Trophoblast cell (in vitro differentiated cells and primary cell): ENCODE results near the gene TOX4.

Experiments
- DNase-seq, 2 donors: peaks; one replicate each; pipeline ENCODE4 v3.0.0-alpha.2; 2016
- H2AFZ ChIP-seq: 2 replicates; pipeline ENCODE4 v1.6.1; 2013; ENCODE audit warnings: low read length, moderate library complexity, mild to moderate bottlenecking; ENCODE audit not compliant: insufficient read depth, poor library complexity
- H2AK5ac ChIP-seq: 2 replicates; pipeline ENCODE4 v1.6.1; 2013; ENCODE audit warnings: mild to moderate bottlenecking, low read length
- H2BK120ac ChIP-seq: 2 replicates; pipeline ENCODE4 v1.6.1; 2013; ENCODE audit warnings: low read length, mild to moderate bottlenecking, moderate library complexity; ENCODE audit not compliant: insufficient read depth, poor library complexity
- H2BK12ac ChIP-seq: 2 replicates; pipeline ENCODE4 v1.6.1; 2013; ENCODE audit warnings: mild to moderate bottlenecking, low read length, moderate library complexity
- H2BK5ac ChIP-seq: 2 replicates; pipeline ENCODE4 v1.6.1; 2013; ENCODE audit warnings: low read length, low read depth, moderate library complexity, mild to moderate bottlenecking; ENCODE audit not compliant: poor library complexity
- H3K14ac ChIP-seq: 2 replicates; pipeline ENCODE4 v1.6.1; 2013; ENCODE audit warnings: mild to moderate bottlenecking, low read length
- H3K18ac ChIP-seq: 2 replicates; pipeline ENCODE4 v1.6.1; 2013; ENCODE audit warnings: mild to moderate bottlenecking, low read length
- H3K23ac ChIP-seq: 2 replicates; pipeline ENCODE4 v1.6.1; 2013; ENCODE audit warnings: low read length
- H3K27ac ChIP-seq: 2 replicates; pipeline ENCODE4 v1.5.1; 2013; ENCODE audit warnings: low read depth, mild to moderate bottlenecking, inconsistent platforms, low read length, moderate library complexity
- H3K27me3 ChIP-seq: 2 replicates; pipeline ENCODE4 v1.6.1; 2013; ENCODE audit warnings: inconsistent platforms, mild to moderate bottlenecking, low read length, moderate library complexity; ENCODE audit not compliant: insufficient read depth
- H3K36me3 ChIP-seq, 2 experiments: 1 replicate in 1 of 2; 2 replicates in 1 of 2; pipeline ENCODE4 v1.6.1; 2013; ENCODE audit warnings: low read length in 2 of 2, mild to moderate bottlenecking in 2 of 2, moderate library complexity in 1 of 2; ENCODE audit not compliant: insufficient read depth in 2 of 2, control insufficient read depth in 1 of 2
- H3K4ac ChIP-seq: 2 replicates; pipeline ENCODE4 v1.6.1; 2013; ENCODE audit warnings: low read depth, mild to moderate bottlenecking, low read length, moderate library complexity
- H3K4me1 ChIP-seq, 2 experiments: 1 replicate in 1 of 2; 2 replicates in 1 of 2; pipeline ENCODE4 v1.6.1; 2013; ENCODE audit warnings: low read length in 2 of 2, mild to moderate bottlenecking in 2 of 2, moderate library complexity in 1 of 2; ENCODE audit not compliant: insufficient read depth in 2 of 2, control insufficient read depth in 1 of 2
- H3K4me2 ChIP-seq: 2 replicates; pipeline ENCODE4 v1.6.1; 2013; ENCODE audit warnings: inconsistent platforms, mild to moderate bottlenecking, low read length, moderate library complexity
- H3K4me3 ChIP-seq: 2 replicates; pipeline ENCODE4 v1.5.1; 2013; ENCODE audit warnings: mild to moderate bottlenecking, low read depth, low read length, inconsistent platforms
- H3K79me1 ChIP-seq: one replicate; pipeline ENCODE4 v1.6.1; 2013; ENCODE audit warnings: low read length
- H3K79me2 ChIP-seq: 2 replicates; pipeline ENCODE4 v1.6.1; 2013; ENCODE audit warnings: low read length, mild to moderate bottlenecking; ENCODE audit not compliant: control insufficient read depth, insufficient read depth, poor library complexity
- H3K9ac ChIP-seq: 2 replicates; pipeline ENCODE4 v1.6.1; 2013; ENCODE audit warnings: mild to moderate bottlenecking, low read length
- H3K9me3 ChIP-seq: 2 replicates; pipeline ENCODE4 v1.6.1; 2013; ENCODE audit warnings: low read depth, mild to moderate bottlenecking, control low read depth, inconsistent platforms, low read length; ENCODE audit not compliant: insufficient read depth
- H4K12ac ChIP-seq: 2 replicates; pipeline ENCODE4 v1.6.1; 2013; ENCODE audit warnings: low read depth, mild to moderate bottlenecking, low read length, moderate library complexity
- H4K8ac ChIP-seq: 2 replicates; pipeline ENCODE4 v1.6.1; 2013; ENCODE audit warnings: low read depth, mild to moderate bottlenecking, low read length, moderate library complexity
- H4K91ac ChIP-seq: one replicate; pipeline ENCODE4 v1.6.1; 2013; ENCODE audit warnings: low read depth, mild to moderate bottlenecking, low read length, moderate library complexity
- WGBS: extraction: QIAGEN DNeasy Blood & Tissue Kit; methylation state at CpG from one replicate; pipeline ENCODE4 v1.1.7; 2013; ENCODE audit warnings: missing lambda C conversion rate; ENCODE audit not compliant: insufficient read length, insufficient coverage; ENCODE audit errors: extremely low coverage; 5-methylcytosine and 5-hydroxymethylcytosine counted together

The TOX4 gene

GRCh38 chr14:21505012-21505553 is 28.1 kb downstream of the TOX4 start:
- no peak overlapping the region for H3K4ac ChIP-seq
- H3K4me3 ChIP-seq: no peak overlapping the region
- H2AFZ ChIP-seq: no peak overlapping the region
- H4K91ac ChIP-seq: no peak overlapping the region
- no peak overlapping the region for H3K4me2 ChIP-seq
- no peak overlapping the region for H2AK5ac ChIP-seq
- H2BK120ac ChIP-seq: no peak overlapping the region
- H2BK5ac ChIP-seq: no peak overlapping the region
- no peak overlapping the region for H3K23ac ChIP-seq
- no peak for DNase-seq
- H3K4me1 ChIP-seq: peaks cover 0 to 3% of the 10 kb centered on the region in 2 experiments
- H3K14ac ChIP-seq: no peak overlapping the region
- H3K27ac ChIP-seq: no peak overlapping the region
- H3K79me1 ChIP-seq: no peaks in the 10 kb centered on the region
- no peak overlapping the region for H3K9ac ChIP-seq
- peaks cover 5% of the 10 kb centered on the region for H3K79me2 ChIP-seq
- no peak overlapping the region for H3K18ac ChIP-seq
- H3K9me3 ChIP-seq: peaks cover 2% of the 10 kb centered on the region
- no peaks in the 10 kb centered on the region for H3K27me3 ChIP-seq
- no peak overlapping the region for H4K8ac ChIP-seq
- H4K12ac ChIP-seq: no peak overlapping the region
- peaks cover 30 to 31% of the 10 kb centered on the region in 2 experiments for H3K36me3 ChIP-seq
- no peak overlapping the region for H2BK12ac ChIP-seq

GRCh38 chr14:21506557-21506956 is 29.6 kb downstream of the TOX4 start:
- no peak overlapping the region for H3K27ac ChIP-seq
- no peak overlapping the region for H3K23ac ChIP-seq
- no CpG with 5 or more reads among the region's 2 CpGs for WGBS

GRCh38 chr14:21509432-21510143 is 32.6 kb downstream of the TOX4 start:
- Histone ChIP-seq H3K4me1 (peaks cover 2 to 3% of the 10 kb centered on the region in 2 experiments), H4K12ac (no peak overlapping the region), H2BK12ac (no peak overlapping the region), H3K14ac (no peak overlapping the region), H3K4me3 (no peak overlapping the region), H3K4ac (peak overlapping the region; percentile 91), H3K27ac (no peak overlapping the region), H3K4me2 (peak overlapping the region; percentile 68), H3K9me3 (peaks cover 2% of the 10 kb centered on the region), H3K79me2 (peaks cover 12% of the 10 kb centered on the region), H3K36me3 (peaks cover 5 to 10% of the 10 kb centered on the region in 2 experiments), H3K23ac (no peak overlapping the region), H2AFZ (no peak overlapping the region), H3K9ac (no peak overlapping the region), H4K8ac (no peak overlapping the region), H4K91ac (no peak overlapping the region), H3K79me1 (peaks cover 10% of the 10 kb centered on the region), H3K27me3 (no peaks in the 10 kb centered on the region), H2BK5ac (no peak overlapping the region), H3K18ac (no peak overlapping the region), H2AK5ac (no peak overlapping the region), H2BK120ac (no peak overlapping the region)
- no peak for DNase-seq
- no CpG with 5 or more reads among the region's 6 CpGs for WGBS

More at GRCh38 chr14:21506557-21506956, 29.6 kb downstream of the TOX4 start:
- Histone ChIP-seq H2AFZ (no peak overlapping the region), H4K12ac (no peak overlapping the region), H3K4me3 (no peak overlapping the region), H3K4ac (no peak overlapping the region), H2AK5ac (no peak overlapping the region), H3K36me3 (peaks cover 22 to 24% of the 10 kb centered on the region in 2 experiments), H4K91ac (no peak overlapping the region), H2BK5ac (no peak overlapping the region), H3K4me1 (peaks cover 0 to 3% of the 10 kb centered on the region in 2 experiments), H3K9ac (no peak overlapping the region), H3K79me2 (peaks cover 12% of the 10 kb centered on the region), H3K18ac (no peak overlapping the region), H4K8ac (no peak overlapping the region), H2BK12ac (no peak overlapping the region), H2BK120ac (no peak overlapping the region), H3K4me2 (no peak overlapping the region), H3K79me1 (peaks cover 8% of the 10 kb centered on the region), H3K9me3 (peaks cover 2% of the 10 kb centered on the region), H3K27me3 (no peaks in the 10 kb centered on the region), H3K14ac (no peak overlapping the region)
- DNase-seq: no peak

GRCh38 chr14:21510735-21511657 is 34.0 kb downstream of the TOX4 start, which contains the start of gene METTL3:
Gene METTL3, minus strand, starts transcription at chr14:21511340. Its CDS starts 117 bp downstream, at chr14:21511223.
- Histone ChIP-seq H3K27ac (peak within 1 kb of the TSS; percentile 57), H3K4me2 (peak within 1 kb of the TSS; percentile 68), H2AK5ac (peak within 1 kb of the TSS; percentile 4)

More at GRCh38 chr14:21510735-21511657, 34.0 kb downstream of the TOX4 start, which contains the start of gene METTL3:
- Histone ChIP-seq H3K79me1 (peaks cover 10% of the 10 kb centered on the region), H4K12ac (peak within 1 kb of the TSS; percentile 81), H3K79me2 (peaks cover 12% of the 10 kb centered on the region), H3K4me3 (peak within 1 kb of the TSS; percentile 88), H2AFZ (peak within 1 kb of the TSS; percentile 61), H3K23ac (no peak within 1 kb of the TSS), H2BK5ac (peak within 1 kb of the TSS; percentile 9), H2BK12ac (no peak within 1 kb of the TSS), H3K18ac (peak within 1 kb of the TSS; percentile 73), H3K9ac (peak within 1 kb of the TSS; percentile 74), H3K4me1 (peaks cover 2 to 3% of the 10 kb centered on the region in 2 experiments), H3K4ac (peak within 1 kb of the TSS; percentile 59), H4K8ac (peak within 1 kb of the TSS; percentile 87), H3K27me3 (no peaks in the 10 kb centered on the region), H2BK120ac (peak within 1 kb of the TSS; percentile 54), H3K14ac (peak within 1 kb of the TSS; percentile 85), H3K9me3 (peaks cover 2% of the 10 kb centered on the region), H3K36me3 (peaks cover 5 to 8% of the 10 kb centered on the region in 2 experiments), H4K91ac (peak within 1 kb of the TSS; percentile 91)
- no CpG with 5 or more reads among the region's 53 CpGs for WGBS
- DNase-seq: peak; percentile 98
